A549 (cell line): ENCODE results near the gene ZNF101. TPM values are rescaled to one million over a fixed set of nuclear protein-coding genes. Genes with fewer than 3 reads are reported as not detected.

Experiments
- ATAC-seq, 2 experiments: fragments of 200-7000 bp in 1 of 2; fragments of >200 bp in 1 of 2; cut with Nextera tagmentation in 1 of 2; cut with Tn5 transposase in 1 of 2; 3 replicates each; pipeline versions ENCODE4 v1.8.0 to v1.9.1; 2018 to 2020; ENCODE audit warnings: mild to moderate bottlenecking in 1 of 2, moderate library complexity in 1 of 2
- CTCF ChIA-PET: fragments of 300-600 bp; sonication (Branson Sonifier 250); formaldehyde crosslinking; extraction: SDS; loops from one replicate; lab custom pipeline; 2021; ENCODE audit warnings: antibody characterized with exemption, inconsistent platforms; lab: Yijun Ruan, JAX
- POLR2A ChIA-PET: fragments of 350-600 bp; formaldehyde crosslinking; extraction: SDS; loops from one replicate; lab custom pipeline; 2021; ENCODE audit warnings: antibody characterized with exemption, inconsistent platforms; lab: Yijun Ruan, JAX
- DNase-seq, 2 experiments: peaks; one replicate each; pipeline versions ENCODE4 v3.0.0 to v3.0.0-alpha.2; 2011 to 2016; ENCODE audit warnings: low read depth in 1 of 2, low spot score in 1 of 2
- FAIRE-seq: peaks from 2 replicates; lab custom pipeline; 2011; peaks lifted over from hg19 to GRCh38; lab: Jason Lieb, UNC
- H3K27ac ChIP-seq, 2 experiments: fragments of >200 bp; sonication (Bioruptor Twin); formaldehyde crosslinking; 3 replicates each; pipeline ENCODE4 v1.5.1; 2016 to 2017
- H3K4me1 ChIP-seq: fragments of >200 bp; sonication (Bioruptor Twin); formaldehyde crosslinking; 3 replicates; pipeline ENCODE4 v1.6.1; 2016
- H3K4me2 ChIP-seq: fragments of >200 bp; sonication (Bioruptor Twin); formaldehyde crosslinking; 3 replicates; pipeline ENCODE4 v1.6.1; 2016
- H3K4me3 ChIP-seq: fragments of >200 bp; sonication (Bioruptor Twin); formaldehyde crosslinking; 3 replicates; pipeline ENCODE4 v1.5.1; 2016
- H3K9me3 ChIP-seq: fragments of >200 bp; sonication (Bioruptor Twin); formaldehyde crosslinking; 3 replicates; pipeline ENCODE4 v1.6.1; 2016
- ATOH8 ChIP-seq: fragments of 250-450 bp; sonication (Bioruptor Pico); IDR thresholded peaks from 2 replicates; pipeline ENCODE4 v1.5.0; 2020; ENCODE audit warnings: low read depth, mild to moderate bottlenecking, moderate library complexity
- CEBPB ChIP-seq, 2 experiments: fragments of >200 bp in 1 of 2; sonication (Bioruptor Twin) in 1 of 2; formaldehyde crosslinking in 1 of 2; IDR thresholded peaks; 2 replicates each; pipeline ENCODE4 v1.6.1; 2012 to 2016
- CHD4 ChIP-seq: fragments of 200-600 bp; sonication (generic); IDR thresholded peaks from 2 replicates; pipeline ENCODE4 v1.6.1; 2016; ENCODE audit warnings: antibody characterized with exemption, mild to moderate bottlenecking, borderline replicate concordance
- FOSB ChIP-seq: fragments of 250-450 bp; sonication (Bioruptor Pico); IDR thresholded peaks from 2 replicates; pipeline ENCODE4 v1.5.0; 2020; ENCODE audit warnings: mild to moderate bottlenecking, moderate library complexity
- HMGXB4 ChIP-seq: fragments of 250-450 bp; sonication (Bioruptor Pico); IDR thresholded peaks from 2 replicates; pipeline ENCODE4 v1.5.0; 2021; ENCODE audit warnings: mild to moderate bottlenecking, moderate library complexity, borderline replicate concordance
- KDM5A ChIP-seq: fragments of 200-600 bp; sonication (generic); IDR thresholded peaks from 2 replicates; pipeline ENCODE4 v1.6.1; 2016; ENCODE audit warnings: antibody characterized with exemption, mild to moderate bottlenecking
- MAZ ChIP-seq: fragments of 150-350 bp; IDR thresholded peaks from 2 replicates; pipeline ENCODE4 v1.6.1; 2014; ENCODE audit warnings: antibody characterized with exemption, low read depth, low read length, borderline replicate concordance
- NPAS2 ChIP-seq: fragments of 250-450 bp; sonication (Bioruptor Pico); IDR thresholded peaks from 2 replicates; pipeline ENCODE4 v1.8.0; 2022; ENCODE audit warnings: mild to moderate bottlenecking, moderate library complexity, borderline replicate concordance
- POLR2AphosphoS2 ChIP-seq: conservative IDR thresholded peaks from 2 replicates; pipeline ENCODE4 v1.6.1; 2012; ENCODE audit warnings: low read length, improper control_type of control experiment, inconsistent platforms
- RARB ChIP-seq: fragments of 250-450 bp; sonication (Bioruptor Pico); IDR thresholded peaks from 2 replicates; pipeline ENCODE4 v1.8.0; 2021; ENCODE audit warnings: mild to moderate bottlenecking, moderate library complexity
- RNF2 ChIP-seq: fragments of 200-600 bp; sonication (generic); IDR thresholded peaks from 2 replicates; pipeline ENCODE4 v1.6.1; 2016; ENCODE audit warnings: low read depth, mild to moderate bottlenecking, antibody characterized with exemption, moderate library complexity, borderline replicate concordance
- ZC3H11A ChIP-seq: fragments of 450-650 bp; IDR thresholded peaks from 2 replicates; pipeline ENCODE4 v1.6.1; 2014; ENCODE audit warnings: antibody characterized with exemption, mild to moderate bottlenecking
- ZNF302 ChIP-seq: fragments of 250-450 bp; sonication (Bioruptor Pico); IDR thresholded peaks from 2 replicates; pipeline ENCODE4 v1.9.0; 2021; ENCODE audit warnings: inconsistent platforms, mild to moderate bottlenecking, moderate library complexity
- WGBS: methylation state at CpG from one replicate; pipeline ENCODE4 v1.1.6; 2017; ENCODE audit errors: missing lambda C conversion rate; 5-methylcytosine and 5-hydroxymethylcytosine counted together
- polyA plus RNA-seq, 4 experiments: library from polyadenylated mRNA; depleted of rRNA in 3 of 4; stranded (reverse); fragments of >200 nt; fragmentation: RNase III in 1 of 4; extraction: RNeasy Plus Mini Kit Qiagen cat#74134 plus additional on column Dnase treatment in 1 of 4; gene quantifications; 2 replicates in 3 of 4; 3 replicates in 1 of 4; pipeline ENCODE4 v1.2.3, GENCODE V29; 2011 to 2017
- TF ChIP-seq, protein P1 (sequence below): IDR thresholded peaks from 2 replicates; pipeline ENCODE4 v1.6.1; 2012; ENCODE audit warnings: low read depth, borderline replicate concordance
- TF ChIP-seq, protein P2 (sequence below): IDR thresholded peaks from 2 replicates; pipeline ENCODE4 v1.6.1; 2012
- TF ChIP-seq, protein P3 (sequence below): IDR thresholded peaks from 2 replicates; pipeline ENCODE4 v1.6.1; 2012
- TF ChIP-seq, protein P4 (sequence below): fragments of 200-600 bp; sonication (generic); IDR thresholded peaks from 2 replicates; pipeline ENCODE4 v1.6.1; 2016; ENCODE audit warnings: antibody characterized with exemption, mild to moderate bottlenecking, moderate library complexity
- TF ChIP-seq, protein P5 (sequence below): fragments of >200 bp; sonication (Bioruptor Twin); formaldehyde crosslinking; IDR thresholded peaks from 3 replicates; pipeline ENCODE4 v1.5.1; 2016

ZNF101 gene
- polyA plus RNA-seq, 2 of the 4 experiments (the other 2 are of a cell fraction): 4.9 to 7.4 TPM

- Histone ChIP-seq H3K27ac (no peak overlapping the region), H3K9me3 (no peaks in the 10 kb centered on the region), H3K4me3 (no peak overlapping the region), H3K4me1 (no peaks in the 10 kb centered on the region), H3K4me2 (no peak overlapping the region)
- TF ChIP-seq CEBPB (IDR thresholded peaks at IDR 0.05) (no peak), ATOH8 (CRISPR knock-in tag) (no peak), CHD4 (no peak), RNF2 (no peak), FOSB (CRISPR knock-in tag) (no peak), MAZ (no peak), POLR2AphosphoS2 (no peak), ZNF302 (CRISPR knock-in tag) (no peak), NPAS2 (CRISPR knock-in tag) (no peak), KDM5A (no peak), RARB (CRISPR knock-in tag) (no peak), ZC3H11A (no peak), HMGXB4 (CRISPR knock-in tag) (no peak)
- TF ChIP-seq, protein P1, sequence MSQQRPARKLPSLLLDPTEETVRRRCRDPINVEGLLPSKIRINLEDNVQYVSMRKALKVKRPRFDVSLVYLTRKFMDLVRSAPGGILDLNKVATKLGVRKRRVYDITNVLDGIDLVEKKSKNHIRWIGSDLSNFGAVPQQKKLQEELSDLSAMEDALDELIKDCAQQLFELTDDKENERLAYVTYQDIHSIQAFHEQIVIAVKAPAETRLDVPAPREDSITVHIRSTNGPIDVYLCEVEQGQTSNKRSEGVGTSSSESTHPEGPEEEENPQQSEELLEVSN: no peak
- TF ChIP-seq, protein P2, sequence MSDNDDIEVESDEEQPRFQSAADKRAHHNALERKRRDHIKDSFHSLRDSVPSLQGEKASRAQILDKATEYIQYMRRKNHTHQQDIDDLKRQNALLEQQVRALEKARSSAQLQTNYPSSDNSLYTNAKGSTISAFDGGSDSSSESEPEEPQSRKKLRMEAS: no peak
- TF ChIP-seq, protein P3, sequence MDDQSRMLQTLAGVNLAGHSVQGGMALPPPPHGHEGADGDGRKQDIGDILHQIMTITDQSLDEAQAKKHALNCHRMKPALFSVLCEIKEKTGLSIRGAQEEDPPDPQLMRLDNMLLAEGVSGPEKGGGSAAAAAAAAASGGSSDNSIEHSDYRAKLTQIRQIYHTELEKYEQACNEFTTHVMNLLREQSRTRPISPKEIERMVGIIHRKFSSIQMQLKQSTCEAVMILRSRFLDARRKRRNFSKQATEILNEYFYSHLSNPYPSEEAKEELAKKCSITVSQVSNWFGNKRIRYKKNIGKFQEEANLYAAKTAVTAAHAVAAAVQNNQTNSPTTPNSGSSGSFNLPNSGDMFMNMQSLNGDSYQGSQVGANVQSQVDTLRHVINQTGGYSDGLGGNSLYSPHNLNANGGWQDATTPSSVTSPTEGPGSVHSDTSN: no peak
- TF ChIP-seq, protein P4, sequence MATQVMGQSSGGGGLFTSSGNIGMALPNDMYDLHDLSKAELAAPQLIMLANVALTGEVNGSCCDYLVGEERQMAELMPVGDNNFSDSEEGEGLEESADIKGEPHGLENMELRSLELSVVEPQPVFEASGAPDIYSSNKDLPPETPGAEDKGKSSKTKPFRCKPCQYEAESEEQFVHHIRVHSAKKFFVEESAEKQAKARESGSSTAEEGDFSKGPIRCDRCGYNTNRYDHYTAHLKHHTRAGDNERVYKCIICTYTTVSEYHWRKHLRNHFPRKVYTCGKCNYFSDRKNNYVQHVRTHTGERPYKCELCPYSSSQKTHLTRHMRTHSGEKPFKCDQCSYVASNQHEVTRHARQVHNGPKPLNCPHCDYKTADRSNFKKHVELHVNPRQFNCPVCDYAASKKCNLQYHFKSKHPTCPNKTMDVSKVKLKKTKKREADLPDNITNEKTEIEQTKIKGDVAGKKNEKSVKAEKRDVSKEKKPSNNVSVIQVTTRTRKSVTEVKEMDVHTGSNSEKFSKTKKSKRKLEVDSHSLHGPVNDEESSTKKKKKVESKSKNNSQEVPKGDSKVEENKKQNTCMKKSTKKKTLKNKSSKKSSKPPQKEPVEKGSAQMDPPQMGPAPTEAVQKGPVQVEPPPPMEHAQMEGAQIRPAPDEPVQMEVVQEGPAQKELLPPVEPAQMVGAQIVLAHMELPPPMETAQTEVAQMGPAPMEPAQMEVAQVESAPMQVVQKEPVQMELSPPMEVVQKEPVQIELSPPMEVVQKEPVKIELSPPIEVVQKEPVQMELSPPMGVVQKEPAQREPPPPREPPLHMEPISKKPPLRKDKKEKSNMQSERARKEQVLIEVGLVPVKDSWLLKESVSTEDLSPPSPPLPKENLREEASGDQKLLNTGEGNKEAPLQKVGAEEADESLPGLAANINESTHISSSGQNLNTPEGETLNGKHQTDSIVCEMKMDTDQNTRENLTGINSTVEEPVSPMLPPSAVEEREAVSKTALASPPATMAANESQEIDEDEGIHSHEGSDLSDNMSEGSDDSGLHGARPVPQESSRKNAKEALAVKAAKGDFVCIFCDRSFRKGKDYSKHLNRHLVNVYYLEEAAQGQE: no peak
- TF ChIP-seq, protein P5, sequence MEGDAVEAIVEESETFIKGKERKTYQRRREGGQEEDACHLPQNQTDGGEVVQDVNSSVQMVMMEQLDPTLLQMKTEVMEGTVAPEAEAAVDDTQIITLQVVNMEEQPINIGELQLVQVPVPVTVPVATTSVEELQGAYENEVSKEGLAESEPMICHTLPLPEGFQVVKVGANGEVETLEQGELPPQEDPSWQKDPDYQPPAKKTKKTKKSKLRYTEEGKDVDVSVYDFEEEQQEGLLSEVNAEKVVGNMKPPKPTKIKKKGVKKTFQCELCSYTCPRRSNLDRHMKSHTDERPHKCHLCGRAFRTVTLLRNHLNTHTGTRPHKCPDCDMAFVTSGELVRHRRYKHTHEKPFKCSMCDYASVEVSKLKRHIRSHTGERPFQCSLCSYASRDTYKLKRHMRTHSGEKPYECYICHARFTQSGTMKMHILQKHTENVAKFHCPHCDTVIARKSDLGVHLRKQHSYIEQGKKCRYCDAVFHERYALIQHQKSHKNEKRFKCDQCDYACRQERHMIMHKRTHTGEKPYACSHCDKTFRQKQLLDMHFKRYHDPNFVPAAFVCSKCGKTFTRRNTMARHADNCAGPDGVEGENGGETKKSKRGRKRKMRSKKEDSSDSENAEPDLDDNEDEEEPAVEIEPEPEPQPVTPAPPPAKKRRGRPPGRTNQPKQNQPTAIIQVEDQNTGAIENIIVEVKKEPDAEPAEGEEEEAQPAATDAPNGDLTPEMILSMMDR: no peak
- ChIA-PET POLR2A (no interaction called here), CTCF (interaction anchor here (1.6 to 4.7 kb wide), 2 partner anchors 10 to 122 kb away, joined by 8 to 28 read pairs; partner anchors contain the start of gene GMIP)
- DNase-seq (no peak), FAIRE-seq (no peak), ATAC-seq (no peak)
- WGBS: no CpG with 5 or more reads among the region's 15 CpGs
Observed at GRCh38 chr19:19654441-19654840, 14.2 kb upstream of the ZNF101 start.
